Neural crest cell (in vitro differentiated cells): ENCODE data around the gene NT5M. TPM values are rescaled to one million over a fixed set of nuclear protein-coding genes. Genes with fewer than 3 reads are reported as not detected.

Experiments
- DNase-seq: peaks from one replicate; pipeline ENCODE4 v3.0.0; 2021; ENCODE audit warnings: low read depth, mixed read lengths, low spot score
- H3K27ac Mint-ChIP-seq: one replicate; pipeline ENCODE4 v1.8.0; 2021; ENCODE audit warnings: mild to moderate bottlenecking, mixed read lengths; ENCODE audit not compliant: unreplicated experiment
- H3K27me3 Mint-ChIP-seq: 2 replicates; pipeline ENCODE4 v1.8.0; 2021; ENCODE audit warnings: low read depth, mild to moderate bottlenecking, mixed read lengths
- H3K36me3 Mint-ChIP-seq: 2 replicates; pipeline ENCODE4 v1.8.0; 2021; ENCODE audit warnings: low read depth, mild to moderate bottlenecking, mixed read lengths
- H3K4me1 Mint-ChIP-seq: 2 replicates; pipeline ENCODE4 v1.8.0; 2021; ENCODE audit warnings: mixed read lengths
- H3K4me3 Mint-ChIP-seq: one replicate; pipeline ENCODE4 v1.8.0; 2021; ENCODE audit warnings: mild to moderate bottlenecking, mixed read lengths
- H3K9me3 Mint-ChIP-seq: 2 replicates; pipeline ENCODE4 v1.8.0; 2021; ENCODE audit warnings: mixed read lengths
- total RNA-seq: library from RNA; stranded (reverse); gene quantifications from 2 replicates; pipeline ENCODE4 v1.2.1, GENCODE V29; 2021
- TF ChIP-seq, protein P1 (sequence below): fragments of 200-600 bp; sonication (generic); conservative IDR thresholded peaks from 2 replicates; pipeline ENCODE4 v1.5.0; 2021; ENCODE audit warnings: antibody characterized with exemption, mild to moderate bottlenecking

NT5M gene
- total RNA-seq, 1 donor from 2014 or later = 10.3 TPM

DNA sequence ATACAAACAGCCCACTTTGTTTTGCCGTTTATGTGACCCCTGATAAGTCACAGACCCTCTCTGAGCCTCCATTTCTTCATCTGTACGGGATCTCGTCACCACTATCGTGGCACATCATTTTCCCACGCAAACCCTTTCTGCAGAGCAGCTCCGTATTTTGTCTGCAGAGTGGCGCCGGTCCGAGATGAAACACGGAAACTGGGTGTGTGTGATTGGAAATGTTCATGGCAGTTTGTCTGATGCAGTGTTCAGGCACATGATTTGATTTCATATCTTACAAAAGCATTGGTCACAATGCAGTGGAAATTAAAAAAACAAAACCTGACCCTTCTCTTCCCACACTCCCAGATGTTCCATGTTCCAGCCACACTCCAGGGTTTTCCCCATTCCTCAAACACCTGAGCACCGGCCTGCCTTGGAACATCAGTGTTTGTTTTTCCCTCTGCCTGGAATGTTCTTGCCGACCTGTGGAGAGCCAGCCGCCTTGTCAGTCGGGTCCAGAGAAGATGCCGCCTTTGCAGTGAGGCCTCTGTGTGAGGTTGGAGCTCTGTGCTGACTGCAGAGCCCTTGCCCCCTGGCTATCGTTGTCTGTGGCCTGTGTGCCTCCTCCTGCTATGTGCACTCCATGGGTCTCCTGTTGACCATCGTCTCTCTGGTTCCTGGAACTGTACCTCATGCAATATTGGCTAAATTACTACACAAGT is 39.2 kb downstream of the NT5M start:
- Mint-ChIP-seq H3K9me3 (no peaks in the 10 kb centered on the region), H3K4me1 (no peaks in the 10 kb centered on the region), H3K36me3 (no peaks in the 10 kb centered on the region), H3K27me3 (no peaks in the 10 kb centered on the region), H3K27ac (no peak overlapping the region), H3K4me3 (no peak overlapping the region)
- no peak for DNase-seq
- TF ChIP-seq, protein P1, sequence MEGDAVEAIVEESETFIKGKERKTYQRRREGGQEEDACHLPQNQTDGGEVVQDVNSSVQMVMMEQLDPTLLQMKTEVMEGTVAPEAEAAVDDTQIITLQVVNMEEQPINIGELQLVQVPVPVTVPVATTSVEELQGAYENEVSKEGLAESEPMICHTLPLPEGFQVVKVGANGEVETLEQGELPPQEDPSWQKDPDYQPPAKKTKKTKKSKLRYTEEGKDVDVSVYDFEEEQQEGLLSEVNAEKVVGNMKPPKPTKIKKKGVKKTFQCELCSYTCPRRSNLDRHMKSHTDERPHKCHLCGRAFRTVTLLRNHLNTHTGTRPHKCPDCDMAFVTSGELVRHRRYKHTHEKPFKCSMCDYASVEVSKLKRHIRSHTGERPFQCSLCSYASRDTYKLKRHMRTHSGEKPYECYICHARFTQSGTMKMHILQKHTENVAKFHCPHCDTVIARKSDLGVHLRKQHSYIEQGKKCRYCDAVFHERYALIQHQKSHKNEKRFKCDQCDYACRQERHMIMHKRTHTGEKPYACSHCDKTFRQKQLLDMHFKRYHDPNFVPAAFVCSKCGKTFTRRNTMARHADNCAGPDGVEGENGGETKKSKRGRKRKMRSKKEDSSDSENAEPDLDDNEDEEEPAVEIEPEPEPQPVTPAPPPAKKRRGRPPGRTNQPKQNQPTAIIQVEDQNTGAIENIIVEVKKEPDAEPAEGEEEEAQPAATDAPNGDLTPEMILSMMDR = no peak

DNA sequence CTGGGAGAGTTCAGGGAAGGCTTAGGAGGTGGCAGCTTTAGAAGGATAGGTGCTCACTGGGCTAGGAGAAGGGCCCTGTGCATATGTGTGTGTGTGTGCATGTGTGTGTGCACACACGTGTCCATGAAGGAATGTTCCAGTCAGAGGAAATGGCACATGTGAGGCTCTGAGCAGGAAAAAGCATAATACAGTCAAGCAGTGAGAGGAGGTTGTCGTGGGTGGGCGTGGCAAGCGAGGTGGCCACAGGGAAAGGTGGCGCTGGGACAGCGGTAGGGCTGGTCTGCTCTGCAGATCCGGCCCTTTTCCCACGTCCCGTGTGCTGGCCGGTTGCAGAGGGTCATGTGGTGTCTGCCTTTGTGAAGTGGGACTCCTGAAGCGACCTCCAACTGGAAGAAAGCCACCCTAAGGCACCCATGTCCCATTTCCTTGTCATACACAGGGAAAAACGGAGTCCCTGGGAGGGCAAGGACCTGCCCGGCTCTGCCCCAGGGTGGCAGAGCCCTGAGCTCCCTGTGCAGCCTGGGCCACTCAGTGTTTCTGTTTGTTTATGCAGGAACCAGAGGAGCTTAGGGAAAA is 40.1 kb downstream of the NT5M start:
- H3K4me1 Mint-ChIP-seq = no peaks in the 10 kb centered on the region

DNA sequence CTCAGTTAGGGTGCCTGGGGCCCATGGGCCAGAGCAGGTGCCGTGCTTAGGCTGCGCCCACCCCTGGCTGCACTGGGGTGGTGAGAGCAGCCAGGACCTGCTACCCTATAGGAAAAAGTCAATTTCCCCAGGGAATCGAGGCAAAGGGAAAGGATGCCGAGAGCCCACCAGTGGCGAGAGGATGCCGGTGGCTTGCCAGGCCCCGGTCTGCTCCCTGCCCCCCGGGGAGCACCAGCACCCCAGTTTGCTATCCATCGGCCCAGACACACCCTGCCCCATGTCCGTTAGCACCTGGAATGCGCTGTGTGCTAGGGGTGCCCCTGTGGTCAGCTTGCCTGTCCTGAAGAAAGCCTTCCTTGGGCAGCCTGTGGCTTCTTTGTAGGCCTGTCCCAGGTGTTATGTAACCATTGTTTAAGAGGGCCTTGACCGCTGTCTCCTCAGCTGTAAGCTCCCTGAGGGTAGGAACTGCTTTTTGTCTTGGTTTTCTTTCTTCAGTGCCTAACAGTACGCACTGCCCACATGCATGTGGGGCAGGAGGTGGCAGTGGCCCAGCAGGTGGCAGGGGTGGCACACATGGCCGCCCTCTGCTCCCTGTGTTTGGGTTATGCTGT is 40.8 kb downstream of the NT5M start:
- Mint-ChIP-seq H3K4me3 (no peak overlapping the region), H3K27ac (no peak overlapping the region), H3K27me3 (no peaks in the 10 kb centered on the region), H3K4me1 (no peaks in the 10 kb centered on the region), H3K36me3 (no peaks in the 10 kb centered on the region), H3K9me3 (no peaks in the 10 kb centered on the region)
- DNase-seq = no peak
- TF ChIP-seq, protein P1 = no peak

More for the DNA sequence above, 40.1 kb downstream of the NT5M start:
- Mint-ChIP-seq H3K9me3 (no peaks in the 10 kb centered on the region), H3K27ac (no peak overlapping the region), H3K36me3 (no peaks in the 10 kb centered on the region), H3K4me3 (no peak overlapping the region), H3K27me3 (no peaks in the 10 kb centered on the region)
- no peak for DNase-seq
- TF ChIP-seq, protein P1 = no peak

DNA sequence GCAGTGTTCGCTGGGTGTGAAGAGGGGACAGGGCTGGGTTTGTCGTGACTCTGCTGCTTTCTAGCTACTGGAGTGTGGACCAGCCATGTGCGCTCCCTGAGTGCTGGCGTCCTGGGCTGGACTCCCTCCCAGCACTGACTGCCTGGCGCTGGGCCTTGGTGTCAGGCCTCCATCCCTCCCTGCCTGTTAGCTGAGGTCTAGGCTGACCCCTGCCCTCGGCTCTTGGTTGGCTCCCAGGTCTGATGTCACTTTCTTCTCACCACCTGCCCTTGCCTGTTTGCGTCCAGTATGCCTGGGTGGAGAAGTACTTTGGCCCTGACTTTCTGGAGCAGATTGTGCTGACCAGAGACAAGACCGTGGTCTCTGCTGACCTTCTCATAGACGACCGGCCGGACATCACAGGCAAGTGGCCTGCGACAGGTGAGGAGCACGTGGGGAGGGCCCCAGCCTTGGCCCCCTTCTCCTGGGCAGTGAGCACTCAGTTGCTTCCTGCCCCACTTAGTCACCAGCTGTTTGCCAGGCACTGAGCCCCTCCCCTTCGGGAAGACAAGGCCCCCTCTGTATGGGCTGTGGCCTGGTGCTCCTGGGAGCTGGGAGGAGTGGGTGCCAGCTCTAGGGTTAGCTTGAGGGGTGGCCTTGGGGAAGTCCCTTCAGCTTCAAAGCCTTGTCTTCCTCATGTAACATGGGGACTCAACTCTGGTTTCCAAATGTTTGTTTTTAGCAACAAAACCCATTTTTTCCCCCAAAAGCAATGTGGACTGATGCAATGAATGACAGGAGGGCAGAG is 41.5 kb downstream of the NT5M start:
- no peak for DNase-seq
- H3K27ac Mint-ChIP-seq = no peak overlapping the region
- H3K4me1 Mint-ChIP-seq = no peaks in the 10 kb centered on the region
- no peak overlapping the region for H3K4me3 Mint-ChIP-seq
- H3K9me3 Mint-ChIP-seq = no peaks in the 10 kb centered on the region
- H3K27me3 Mint-ChIP-seq = no peaks in the 10 kb centered on the region
- no peaks in the 10 kb centered on the region for H3K36me3 Mint-ChIP-seq
- TF ChIP-seq, protein P1 = no peak

DNA sequence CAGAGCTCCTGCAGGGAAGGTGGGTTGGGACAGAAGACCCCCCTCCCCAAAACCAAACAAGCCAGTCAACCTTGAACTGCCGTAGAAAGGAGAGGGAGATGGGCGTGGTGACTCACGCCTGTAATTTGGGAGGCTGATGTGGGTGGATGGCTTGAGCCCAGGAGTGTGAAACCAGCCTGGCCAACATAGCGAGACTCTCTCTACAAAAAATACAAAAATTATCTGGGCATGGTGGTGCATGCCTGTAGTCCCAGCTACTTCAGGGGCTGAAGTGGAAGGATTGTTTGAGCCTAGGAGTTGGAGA is 42.1 kb downstream of the NT5M start:
- Mint-ChIP-seq H3K4me1 (no peaks in the 10 kb centered on the region), H3K36me3 (no peaks in the 10 kb centered on the region), H3K27ac (no peak overlapping the region), H3K9me3 (no peaks in the 10 kb centered on the region), H3K4me3 (no peak overlapping the region), H3K27me3 (no peaks in the 10 kb centered on the region)
- TF ChIP-seq, protein P1 = no peak
- no peak for DNase-seq
